K562 (cell line): ENCODE measurements around the gene PRR7. TPM values are rescaled to one million over a fixed set of nuclear protein-coding genes. Genes with fewer than 3 reads are reported as not detected.
A peak's percentile ranks its signal among the peaks of the same experiment; 100 is the strongest.

ENCODE experiments used
- ATF1 ChIP-seq, 2 experiments: fragments of 450-650 bp in 1 of 2; IDR thresholded peaks; 2 replicates each; pipeline ENCODE4 v1.6.1; 2016; ENCODE audit warnings: missing compliant biosample characterization in 1 of 2, missing genetic modification characterization in 1 of 2
- BRCA1 ChIP-seq, 2 experiments: fragments of 450-650 bp in 1 of 2; sonication (generic) in 1 of 2; formaldehyde crosslinking in 1 of 2; IDR thresholded peaks; 2 replicates each; pipeline versions ENCODE4 v1.5.0 to v1.6.1; 2017 to 2020; ENCODE audit warnings: mild to moderate bottlenecking in 1 of 2, missing genetic modification reagents in 1 of 2
- CREB1 ChIP-seq, 2 experiments: sonication (generic) in 1 of 2; formaldehyde crosslinking in 1 of 2; IDR thresholded peaks; 2 replicates each; pipeline versions ENCODE4 v1.6.1 to v1.8.0; 2012 to 2022; ENCODE audit warnings: inconsistent platforms in 1 of 2, mild to moderate bottlenecking in 1 of 2, missing genetic modification reagents in 1 of 2, moderate library complexity in 1 of 2
- ERF ChIP-seq: fragments of 450-650 bp; formaldehyde crosslinking; IDR thresholded peaks from 2 replicates; pipeline ENCODE4 v1.4.0; 2020; ENCODE audit warnings: mild to moderate bottlenecking, mixed read lengths
- GMEB1 ChIP-seq: fragments of 250-450 bp; sonication (Bioruptor Pico); IDR thresholded peaks from 2 replicates; pipeline ENCODE4 v1.4.0; 2020; ENCODE audit warnings: mild to moderate bottlenecking
- HNRNPK ChIP-seq: fragments of 200-400 bp; formaldehyde crosslinking; IDR thresholded peaks from one replicate; pipeline ENCODE4 v1.6.1; 2018; ENCODE audit warnings: mild to moderate bottlenecking, low read depth, low read length; ENCODE audit not compliant: poor library complexity, severe bottlenecking
- NCOR1 ChIP-seq: fragments of 450-650 bp; IDR thresholded peaks from 2 replicates; pipeline ENCODE4 v1.6.1; 2016; ENCODE audit warnings: mild to moderate bottlenecking, moderate library complexity
- NR2F6 ChIP-seq: fragments of 450-650 bp; formaldehyde crosslinking; IDR thresholded peaks from 2 replicates; pipeline ENCODE4 v1.4.0; 2020; ENCODE audit warnings: mild to moderate bottlenecking
- POLR2G ChIP-seq: fragments of 200-400 bp; formaldehyde crosslinking; IDR thresholded peaks from 2 replicates; pipeline ENCODE4 v1.6.1; 2017; ENCODE audit warnings: low read depth, mild to moderate bottlenecking, antibody characterized with exemption, low read length, moderate library complexity
- RBM15 ChIP-seq: fragments of 200-400 bp; formaldehyde crosslinking; IDR thresholded peaks from 2 replicates; pipeline ENCODE4 v1.6.1; 2018; ENCODE audit warnings: mild to moderate bottlenecking, low read length, moderate library complexity; ENCODE audit not compliant: insufficient read depth
- STAT6 ChIP-seq: sonication (generic); formaldehyde crosslinking; IDR thresholded peaks from 2 replicates; pipeline ENCODE4 v1.8.1; 2023; ENCODE audit warnings: mild to moderate bottlenecking, missing genetic modification reagents
- TCF3 ChIP-seq: sonication (generic); formaldehyde crosslinking; IDR thresholded peaks from 2 replicates; pipeline ENCODE4 v1.4.0; 2020; ENCODE audit warnings: mild to moderate bottlenecking, missing genetic modification reagents
- TSHZ1 ChIP-seq: fragments of 250-450 bp; sonication (Bioruptor Pico); IDR thresholded peaks from 2 replicates; pipeline ENCODE4 v1.4.0; 2020; ENCODE audit warnings: mild to moderate bottlenecking, moderate library complexity
- ZBTB7A ChIP-seq: IDR thresholded peaks from 2 replicates; pipeline ENCODE4 v1.6.1; 2011; ENCODE audit warnings: low read depth, mild to moderate bottlenecking, low read length, moderate library complexity, borderline replicate concordance; ENCODE audit not compliant: control insufficient read depth
- ZNF696 ChIP-seq: fragments of 250-450 bp; sonication (Bioruptor Pico); conservative IDR thresholded peaks from 2 replicates; pipeline ENCODE4 v1.4.0; 2020; ENCODE audit warnings: mild to moderate bottlenecking, moderate library complexity
- ZNF740 ChIP-seq, 3 experiments: fragments of 200-800 bp in 1 of 3; sonication (Bioruptor generic) in 1 of 3; sonication (generic) in 1 of 3; formaldehyde crosslinking in 1 of 3; IDR thresholded peaks; 2 replicates each; pipeline versions ENCODE4 v1.6.1 to v1.8.0; 2016 to 2022; ENCODE audit warnings: mild to moderate bottlenecking in 2 of 3, missing compliant biosample characterization in 2 of 3, missing genetic modification characterization in 2 of 3, missing genetic modification reagents in 1 of 3
- polyA plus RNA-seq, 8 experiments: library from polyadenylated mRNA; depleted of rRNA in 4 of 8; stranded (reverse) in 5 of 8; unstranded in 3 of 8; fragments of >200 nt; fragmentation: Nextera tagmentation in 2 of 8; fragmentation: Illumina TruSeq in 1 of 8; extraction: Ambion mirVana in 2 of 8; extraction: Trizol in 1 of 8; gene quantifications; 2 replicates each; pipeline versions ENCODE4 v1.2.1 to v1.2.3, GENCODE V29; 2011 to 2014; ENCODE audit warnings: inconsistent platforms in 1 of 8, missing spikeins in 1 of 8
- total RNA-seq, 7 experiments: library from RNA; depleted of rRNA in 6 of 7; stranded (reverse); fragments of >200 nt in 6 of 7; fragmentation: Illumina TruSeq in 2 of 7; extraction: Trizol in 2 of 7; gene quantifications; 2 replicates each; pipeline versions ENCODE4 v1.2.1 to v1.2.3, GENCODE V29; 2011 to 2021; ENCODE audit warnings: low replicate concordance in 1 of 7

Gene PRR7
- total and polyA plus RNA-seq, 9 of the 15 experiments (the other 6 are each of a cell fraction or from before 2014, with no cell fraction given): 0.80 to 11.3 (median 10.4) TPM; not detected in 4

GRCh38 chr5:177491429-177491945, 44.9 kb downstream of the PRR7 start (continued):
- peak; percentile 90 for TF ChIP-seq ERF (CRISPR knock-in tag)
- TF ChIP-seq ZBTB7A: peak; percentile 100
- no peak for TF ChIP-seq ZNF696
- no peak for TF ChIP-seq BRCA1 (IDR thresholded peaks at IDR 0.05)
- TF ChIP-seq BRCA1 (CRISPR knock-in tag; IDR thresholded peaks at IDR 0.05): no peak
- TF ChIP-seq GMEB1 (CRISPR knock-in tag): peak; percentile 4; the same call in 1 of the 2 replicates
- no peak for TF ChIP-seq NR2F6
- TF ChIP-seq NCOR1: peak; percentile 52
- TF ChIP-seq ATF1 (CRISPR knock-in tag; IDR thresholded peaks at IDR 0.05): 0 out of 2 replicates have a peak, but pooled peaks have one; percentile 41
- peak; percentile 55 for TF ChIP-seq ATF1 (tag; IDR thresholded peaks at IDR 0.05)
- TF ChIP-seq TSHZ1 (CRISPR knock-in tag): no peak
- TF ChIP-seq RBM15: 0 out of 2 replicates have a peak, but pooled peaks have one; percentile 63
- TF ChIP-seq ZNF740 (CRISPR knock-in tag; IDR thresholded peaks at IDR 0.05): peak; percentile 92
- TF ChIP-seq ZNF740 (tag; IDR thresholded peaks at IDR 0.05): peak in 1 of 2 experiments; percentile 48; a peak in 1 of 4 replicates
- peak; percentile 55; the same call in 1 of the 2 replicates for TF ChIP-seq POLR2G
- peak; percentile 39 for TF ChIP-seq TCF3
- 0 out of 2 replicates have a peak, but pooled peaks have one; percentile 82 for TF ChIP-seq STAT6 (CRISPR knock-in tag)
- peak; percentile 60 for TF ChIP-seq HNRNPK
- peak; percentile 53 for TF ChIP-seq CREB1 (IDR thresholded peaks at IDR 0.05)
- TF ChIP-seq CREB1 (CRISPR knock-in tag; IDR thresholded peaks at IDR 0.05): peak; percentile 78
